Thoracic aorta (tissue), 2 donors: Measurements from ENCODE around the gene DGKE. TPM values are rescaled to one million over a fixed set of nuclear protein-coding genes. Genes with fewer than 3 reads are reported as not detected.

ENCODE experiments used
- ATAC-seq: fragments of 150-250 bp; one replicate; pipeline ENCODE4 v1.8.0; 2017; ENCODE audit warnings: low read depth; ENCODE audit not compliant: insufficient number of reproducible peaks, low FRiP score
- DNase-seq: peaks from one replicate; pipeline ENCODE4 v3.0.0-alpha.2; 2020; ENCODE audit warnings: low spot score
- H3K27ac ChIP-seq, 2 donors: fragments of 200-600 bp; sonication (generic); 1 replicate in 1 of 2; 2 replicates in 1 of 2; pipeline ENCODE4 v1.5.1; 2016; ENCODE audit warnings: mild to moderate bottlenecking in 2 of 2, moderate library complexity in 2 of 2
- H3K27me3 ChIP-seq: fragments of 200-600 bp; sonication (generic); replicated peaks from 2 replicates; pipeline ENCODE4 v1.6.0; 2016; ENCODE audit warnings: mild to moderate bottlenecking; ENCODE audit not compliant: insufficient read depth
- H3K36me3 ChIP-seq: fragments of 200-600 bp; sonication (generic); one replicate; pipeline ENCODE4 v1.5.1; 2016
- H3K4me1 ChIP-seq, 2 donors: fragments of 200-600 bp; sonication (generic); 1 replicate in 1 of 2; 2 replicates in 1 of 2; pipeline versions ENCODE4 v1.5.1 to v1.6.0; 2016; ENCODE audit warnings: low read depth in 2 of 2, mild to moderate bottlenecking in 1 of 2; ENCODE audit not compliant: control insufficient read depth in 1 of 2
- H3K4me3 ChIP-seq: fragments of 200-600 bp; sonication (generic); 2 replicates; pipeline ENCODE4 v1.5.1; 2016; ENCODE audit warnings: mild to moderate bottlenecking
- H3K9me3 ChIP-seq: fragments of 200-600 bp; sonication (generic); 2 replicates; pipeline ENCODE4 v1.5.1; 2016
- CTCF ChIP-seq: fragments of 200-600 bp; sonication (generic); IDR thresholded peaks from one replicate; pipeline ENCODE4 v1.5.1; 2019; ENCODE audit warnings: antibody characterized with exemption
- total RNA-seq, 2 donors: library from RNA; depleted of rRNA; stranded (reverse); fragments of >200 nt; gene quantifications; one replicate each; pipeline versions ENCODE4 v1.1.0 to v1.2.3, GENCODE V29; 2016

Gene DGKE
- total RNA-seq, 2 donors from 2014 or later, result 8.7 to 9.9 TPM

DNA sequence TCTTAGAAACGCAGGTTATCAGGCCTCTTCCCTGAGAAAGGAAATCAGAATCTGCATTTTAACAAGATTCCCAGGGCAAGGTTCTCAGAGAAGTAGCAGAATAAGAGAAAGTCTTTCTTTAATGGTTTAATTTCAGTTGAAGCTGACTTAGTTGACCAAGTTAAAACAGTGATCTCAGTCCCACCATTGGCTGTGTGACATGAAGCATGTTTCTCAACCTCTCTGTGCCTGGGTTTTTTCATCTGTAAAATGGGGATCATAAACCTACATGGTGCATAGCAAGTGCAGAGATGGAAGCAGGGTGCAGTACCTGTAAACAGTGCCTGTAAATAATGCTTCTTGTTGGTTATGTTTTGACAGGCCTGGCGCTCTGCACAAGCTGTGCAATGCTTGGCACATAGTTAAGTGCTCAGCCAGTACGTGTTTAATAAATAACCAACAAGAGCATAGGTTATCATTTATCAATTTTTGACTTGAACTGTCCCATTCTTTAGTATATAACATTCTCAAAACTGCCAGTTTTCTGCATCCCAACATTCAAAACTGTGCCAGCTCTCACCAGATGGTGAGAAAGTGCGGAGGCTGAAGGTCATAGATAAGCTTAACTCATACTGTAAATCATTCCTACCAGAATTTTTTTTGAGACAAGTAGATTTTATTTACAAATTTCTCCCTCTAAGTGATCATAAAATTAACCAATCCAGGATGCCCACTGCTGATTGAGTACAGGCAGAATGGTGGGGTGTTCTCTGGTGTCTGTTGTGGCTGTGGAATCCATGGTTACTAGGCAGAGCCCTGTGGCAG, 7.1 kb upstream of the DGKE start:
- DNase-seq, result no peak
- H3K27ac ChIP-seq, result no peak overlapping the region
- TF ChIP-seq CTCF, result no peak
- no peaks in the 10 kb centered on the region for H3K27me3 ChIP-seq
- no peak for ATAC-seq
- H3K4me3 ChIP-seq, result no peak overlapping the region
- no peaks in the 10 kb centered on the region for H3K9me3 ChIP-seq
- no peaks in the 10 kb centered on the region for H3K36me3 ChIP-seq
- peaks cover 0 to 6% of the 10 kb centered on the region in 2 donors for H3K4me1 ChIP-seq

DNA sequence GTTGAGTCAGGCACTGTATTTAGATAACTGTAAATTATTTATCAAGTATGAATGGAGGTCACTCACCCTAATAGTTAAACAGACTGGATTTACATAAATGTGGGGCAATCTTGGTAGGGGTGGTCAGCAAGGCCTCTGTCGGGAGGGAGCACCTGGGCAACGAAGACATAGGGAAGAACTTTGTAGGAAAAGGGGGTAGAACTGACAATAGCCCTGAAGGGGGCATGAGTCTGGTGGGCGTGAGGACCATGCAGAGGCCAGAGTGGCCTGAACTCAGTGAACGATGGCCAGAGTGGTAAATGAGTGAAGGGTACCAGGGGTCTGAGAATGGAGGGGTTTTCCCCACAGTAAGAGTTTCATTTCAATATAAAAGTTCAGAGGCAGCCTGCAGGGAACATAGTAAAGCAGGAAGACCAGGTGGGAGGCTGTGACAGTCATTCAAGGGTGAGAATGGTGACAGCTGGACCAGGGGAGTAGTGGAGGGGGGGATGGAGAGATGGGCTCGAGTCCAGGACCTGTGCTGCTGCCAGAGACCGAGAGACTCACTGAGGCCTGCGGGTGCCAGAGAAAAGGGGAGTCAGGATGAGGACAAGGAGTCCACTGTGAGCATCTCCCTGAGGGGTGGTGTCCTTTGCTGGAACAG, 3.1 kb upstream of the DGKE start:
- Histone ChIP-seq H3K27ac (no peak overlapping the region), H3K4me3 (no peak overlapping the region), H3K4me1 (peaks cover 9 to 22% of the 10 kb centered on the region in 2 donors), H3K36me3 (no peaks in the 10 kb centered on the region), H3K9me3 (no peaks in the 10 kb centered on the region), H3K27me3 (no peaks in the 10 kb centered on the region)
- no peak for ATAC-seq
- no peak for DNase-seq
- TF ChIP-seq CTCF, result no peak

DNA sequence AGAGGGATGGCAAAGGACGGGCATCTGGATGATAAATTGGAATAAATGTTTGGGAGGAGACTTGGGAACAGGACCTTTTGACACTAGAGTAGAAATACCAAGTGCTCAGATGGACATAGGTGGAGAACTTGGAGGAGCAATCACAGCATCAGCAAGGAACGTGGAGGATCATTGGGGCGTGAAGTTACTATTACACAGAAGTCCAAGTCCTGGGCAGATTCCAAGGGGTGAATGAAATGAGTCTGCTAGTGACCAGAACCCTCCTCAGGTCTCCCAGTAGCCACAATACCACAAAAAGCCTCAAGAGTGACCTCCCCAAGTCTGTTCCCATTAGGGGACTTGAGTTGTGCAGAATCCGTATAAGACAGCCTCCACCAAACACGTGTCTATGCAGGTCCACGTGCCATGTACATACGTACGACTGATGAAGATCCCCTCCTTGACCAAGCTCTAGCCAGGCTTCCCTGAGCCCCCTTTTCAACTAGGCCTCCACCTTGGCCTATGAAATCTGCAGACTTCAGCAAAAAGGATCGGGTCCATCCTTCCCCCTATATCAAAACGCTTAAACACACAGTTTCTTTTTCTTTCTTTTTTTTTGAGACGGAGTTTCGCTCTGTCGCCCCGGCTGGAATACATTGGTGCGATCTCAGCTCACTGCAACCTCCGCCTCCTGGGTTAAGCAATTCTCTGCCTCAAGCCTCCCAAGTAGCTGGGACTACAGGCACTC, 2.4 kb upstream of the DGKE start:
- TF ChIP-seq CTCF, result no peak
- Histone ChIP-seq H3K4me1 (peaks cover 9 to 24% of the 10 kb centered on the region in 2 donors), H3K27ac (no peak overlapping the region), H3K9me3 (no peaks in the 10 kb centered on the region), H3K4me3 (no peak overlapping the region), H3K27me3 (no peaks in the 10 kb centered on the region), H3K36me3 (no peaks in the 10 kb centered on the region)
- no peak for DNase-seq
- no peak for ATAC-seq

DNA sequence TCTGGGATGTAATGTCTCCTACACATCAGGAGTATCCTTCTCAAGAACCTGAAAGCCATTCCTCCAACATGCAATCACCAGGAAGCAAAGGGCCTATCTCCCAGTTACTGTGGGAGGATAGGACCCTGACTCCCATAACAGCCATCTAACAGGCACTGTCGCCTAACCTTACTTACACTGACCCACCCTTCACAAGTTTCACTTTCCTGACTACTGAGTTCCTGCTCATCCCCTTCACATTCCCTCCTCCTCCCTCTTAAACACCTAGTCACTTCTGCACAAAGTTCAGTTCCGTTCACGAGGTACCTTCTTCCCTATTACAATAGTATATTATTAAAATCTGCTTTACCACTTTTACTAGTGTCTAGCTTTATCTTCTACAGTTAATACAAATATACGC, 1.5 kb upstream of the DGKE start:
- H3K27ac ChIP-seq, result no peak overlapping the region
- ATAC-seq (no peak), DNase-seq (no peak)
- H3K36me3 ChIP-seq, result no peaks in the 10 kb centered on the region
- H3K9me3 ChIP-seq, result no peaks in the 10 kb centered on the region
- H3K4me3 ChIP-seq, result peak overlapping the region; percentile 92
- peaks cover 9 to 30% of the 10 kb centered on the region in 2 donors for H3K4me1 ChIP-seq
- no peaks in the 10 kb centered on the region for H3K27me3 ChIP-seq
- TF ChIP-seq CTCF, result no peak
